Osteocyte (in vitro differentiated cells): ENCODE results near the gene PLXNA2. TPM values are rescaled to one million over a fixed set of nuclear protein-coding genes. Genes with fewer than 3 reads are reported as not detected.

Experiments used
- DNase-seq: peaks from one replicate; pipeline ENCODE4 v3.0.0; 2021; ENCODE audit warnings: mixed read lengths; ENCODE audit not compliant: unreplicated experiment; ENCODE audit errors: extremely low spot score
- H3K27ac Mint-ChIP-seq: one replicate; pipeline ENCODE4 v1.8.0; 2021; ENCODE audit warnings: mild to moderate bottlenecking, mixed read lengths; ENCODE audit not compliant: unreplicated experiment
- H3K27me3 Mint-ChIP-seq: one replicate; pipeline ENCODE4 v1.8.0; 2021; ENCODE audit warnings: mixed read lengths; ENCODE audit not compliant: unreplicated experiment
- H3K36me3 Mint-ChIP-seq: one replicate; pipeline ENCODE4 v1.8.0; 2021; ENCODE audit warnings: mixed read lengths; ENCODE audit not compliant: unreplicated experiment
- H3K4me1 Mint-ChIP-seq: one replicate; pipeline ENCODE4 v1.8.0; 2021; ENCODE audit warnings: mixed read lengths; ENCODE audit not compliant: unreplicated experiment
- H3K4me3 Mint-ChIP-seq: one replicate; pipeline ENCODE4 v1.8.0; 2021; ENCODE audit warnings: mild to moderate bottlenecking, moderate library complexity, mixed read lengths; ENCODE audit not compliant: unreplicated experiment
- H3K9me3 Mint-ChIP-seq: one replicate; pipeline ENCODE4 v1.8.0; 2021; ENCODE audit warnings: mixed read lengths; ENCODE audit not compliant: unreplicated experiment
- total RNA-seq: library from RNA; stranded (reverse); gene quantifications from 2 replicates; pipeline ENCODE4 v1.2.1, GENCODE V29; 2021
- TF ChIP-seq, protein P1 (sequence below): fragments of 200-600 bp; sonication (generic); IDR thresholded peaks from 2 replicates; pipeline ENCODE4 v1.5.0; 2021; ENCODE audit warnings: antibody characterized with exemption, mild to moderate bottlenecking, moderate library complexity

PLXNA2 gene
- total RNA-seq, 1 donor from 2014 or later = 19.5 TPM

- Mint-ChIP-seq H3K9me3 (no peaks in the 10 kb centered on the region), H3K36me3 (no peaks in the 10 kb centered on the region), H3K4me1 (peaks cover 55% of the 10 kb centered on the region), H3K4me3 (no peak overlapping the region), H3K27ac (peak overlapping the region; percentile 67), H3K27me3 (no peaks in the 10 kb centered on the region)
- TF ChIP-seq, protein P1, sequence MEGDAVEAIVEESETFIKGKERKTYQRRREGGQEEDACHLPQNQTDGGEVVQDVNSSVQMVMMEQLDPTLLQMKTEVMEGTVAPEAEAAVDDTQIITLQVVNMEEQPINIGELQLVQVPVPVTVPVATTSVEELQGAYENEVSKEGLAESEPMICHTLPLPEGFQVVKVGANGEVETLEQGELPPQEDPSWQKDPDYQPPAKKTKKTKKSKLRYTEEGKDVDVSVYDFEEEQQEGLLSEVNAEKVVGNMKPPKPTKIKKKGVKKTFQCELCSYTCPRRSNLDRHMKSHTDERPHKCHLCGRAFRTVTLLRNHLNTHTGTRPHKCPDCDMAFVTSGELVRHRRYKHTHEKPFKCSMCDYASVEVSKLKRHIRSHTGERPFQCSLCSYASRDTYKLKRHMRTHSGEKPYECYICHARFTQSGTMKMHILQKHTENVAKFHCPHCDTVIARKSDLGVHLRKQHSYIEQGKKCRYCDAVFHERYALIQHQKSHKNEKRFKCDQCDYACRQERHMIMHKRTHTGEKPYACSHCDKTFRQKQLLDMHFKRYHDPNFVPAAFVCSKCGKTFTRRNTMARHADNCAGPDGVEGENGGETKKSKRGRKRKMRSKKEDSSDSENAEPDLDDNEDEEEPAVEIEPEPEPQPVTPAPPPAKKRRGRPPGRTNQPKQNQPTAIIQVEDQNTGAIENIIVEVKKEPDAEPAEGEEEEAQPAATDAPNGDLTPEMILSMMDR = no peak
- no peak for DNase-seq
These were observed 84.5 kb downstream of the PLXNA2 start for GRCh38 chr1:208159555-208160258.

- H3K9me3 Mint-ChIP-seq = no peaks in the 10 kb centered on the region
- H3K27ac Mint-ChIP-seq = peak overlapping the region; percentile 67
- TF ChIP-seq, protein P1 = no peak
- H3K27me3 Mint-ChIP-seq = no peaks in the 10 kb centered on the region
- no peaks in the 10 kb centered on the region for H3K36me3 Mint-ChIP-seq
- no peak overlapping the region for H3K4me3 Mint-ChIP-seq
- H3K4me1 Mint-ChIP-seq = peaks cover 56% of the 10 kb centered on the region
- DNase-seq = no peak
These were observed 85.3 kb downstream of the PLXNA2 start for GRCh38 chr1:208158640-208159554.

DNA sequence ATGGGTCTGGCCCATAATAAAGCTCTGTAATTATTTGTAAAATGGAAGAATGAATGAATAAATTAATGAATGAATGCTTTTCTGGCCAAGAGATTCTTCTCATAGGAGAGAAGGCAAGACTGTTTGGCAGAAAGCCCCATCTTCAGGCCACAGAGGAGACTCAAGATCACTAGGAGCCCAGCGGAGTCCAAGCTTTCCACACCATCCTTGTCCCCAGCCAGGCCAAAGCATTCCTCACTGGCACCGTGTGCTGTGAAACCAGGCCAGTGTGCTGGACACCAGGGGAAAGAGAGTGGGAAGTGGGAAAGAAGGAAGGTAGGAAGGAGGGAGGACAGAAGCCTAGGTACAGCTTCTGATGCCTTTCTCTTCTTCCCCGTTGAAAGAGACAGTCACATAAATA, 86.4 kb downstream of the PLXNA2 start:
- Mint-ChIP-seq H3K4me3 (no peak overlapping the region), H3K27ac (no peak overlapping the region), H3K27me3 (no peaks in the 10 kb centered on the region), H3K9me3 (no peaks in the 10 kb centered on the region), H3K36me3 (no peaks in the 10 kb centered on the region), H3K4me1 (peaks cover 56% of the 10 kb centered on the region)
- TF ChIP-seq, protein P1 = no peak
- DNase-seq = no peak

DNA sequence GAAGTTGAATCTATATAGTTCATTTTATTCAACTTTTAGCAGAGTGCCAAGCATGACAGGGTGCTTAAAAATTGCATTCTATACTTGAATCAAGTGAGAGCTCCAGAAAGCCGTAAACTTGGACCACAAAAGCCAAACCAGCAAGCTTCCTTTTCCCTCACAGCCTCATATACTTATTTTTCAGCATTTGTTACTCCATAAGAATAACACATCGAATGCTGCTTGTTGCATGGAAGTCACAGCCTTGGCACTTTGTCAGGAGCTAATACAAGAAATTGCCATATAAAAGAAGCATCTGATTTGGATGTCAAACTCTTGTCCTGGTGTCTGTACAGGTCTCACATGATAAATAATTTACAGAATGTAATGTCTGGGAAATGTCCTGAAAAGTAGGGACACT, 87.4 kb downstream of the PLXNA2 start:
- Mint-ChIP-seq H3K27me3 (no peaks in the 10 kb centered on the region), H3K4me3 (no peak overlapping the region), H3K36me3 (no peaks in the 10 kb centered on the region), H3K27ac (no peak overlapping the region), H3K4me1 (peaks cover 50% of the 10 kb centered on the region), H3K9me3 (no peaks in the 10 kb centered on the region)
- DNase-seq = no peak
- TF ChIP-seq, protein P1 = no peak

- no peaks in the 10 kb centered on the region for H3K27me3 Mint-ChIP-seq
These were observed 87.9 kb downstream of the PLXNA2 start for GRCh38 chr1:208156310-208156709.

More at GRCh38 chr1:208156310-208156709, 87.9 kb downstream of the PLXNA2 start:
- Mint-ChIP-seq H3K36me3 (no peaks in the 10 kb centered on the region), H3K4me3 (no peak overlapping the region), H3K9me3 (no peaks in the 10 kb centered on the region), H3K27ac (no peak overlapping the region), H3K4me1 (peaks cover 45% of the 10 kb centered on the region)
- no peak for DNase-seq
- TF ChIP-seq, protein P1 = no peak
